GM10266 (cell line): ENCODE data around the gene DOCK2.

ENCODE experiments used
- DNase-seq: peaks from one replicate; pipeline ENCODE4 v3.0.0; 2012; ENCODE audit errors: extremely low spot score
- TF ChIP-seq, protein P1 (sequence below): IDR thresholded peaks from 2 replicates; pipeline ENCODE4 v1.5.1; 2012; ENCODE audit warnings: mild to moderate bottlenecking, low read depth; ENCODE audit not compliant: control insufficient read depth, insufficient read depth; ENCODE audit errors: missing control alignments

DOCK2 gene

DNA sequence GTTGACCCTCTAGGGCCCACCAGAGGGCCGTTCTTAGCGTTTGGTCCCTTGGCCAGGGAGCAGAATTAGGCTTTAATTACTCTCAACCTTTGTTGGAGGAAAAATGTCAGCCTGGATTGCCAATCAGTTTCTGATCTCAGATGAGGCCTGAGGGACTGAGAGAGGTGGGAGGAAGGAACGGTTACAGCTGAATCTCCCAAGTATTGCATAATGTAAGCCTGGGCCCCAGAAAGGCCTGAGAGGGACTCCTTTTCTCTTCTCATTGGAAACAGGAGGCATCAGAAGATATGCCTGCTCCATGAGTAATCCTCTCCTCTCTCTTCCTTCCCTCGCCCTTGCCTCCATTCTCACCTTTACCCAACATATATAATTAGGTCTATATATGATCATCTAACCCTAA is 237.5 kb downstream of the DOCK2 start:
- DNase-seq, result no peak
- TF ChIP-seq, protein P1, sequence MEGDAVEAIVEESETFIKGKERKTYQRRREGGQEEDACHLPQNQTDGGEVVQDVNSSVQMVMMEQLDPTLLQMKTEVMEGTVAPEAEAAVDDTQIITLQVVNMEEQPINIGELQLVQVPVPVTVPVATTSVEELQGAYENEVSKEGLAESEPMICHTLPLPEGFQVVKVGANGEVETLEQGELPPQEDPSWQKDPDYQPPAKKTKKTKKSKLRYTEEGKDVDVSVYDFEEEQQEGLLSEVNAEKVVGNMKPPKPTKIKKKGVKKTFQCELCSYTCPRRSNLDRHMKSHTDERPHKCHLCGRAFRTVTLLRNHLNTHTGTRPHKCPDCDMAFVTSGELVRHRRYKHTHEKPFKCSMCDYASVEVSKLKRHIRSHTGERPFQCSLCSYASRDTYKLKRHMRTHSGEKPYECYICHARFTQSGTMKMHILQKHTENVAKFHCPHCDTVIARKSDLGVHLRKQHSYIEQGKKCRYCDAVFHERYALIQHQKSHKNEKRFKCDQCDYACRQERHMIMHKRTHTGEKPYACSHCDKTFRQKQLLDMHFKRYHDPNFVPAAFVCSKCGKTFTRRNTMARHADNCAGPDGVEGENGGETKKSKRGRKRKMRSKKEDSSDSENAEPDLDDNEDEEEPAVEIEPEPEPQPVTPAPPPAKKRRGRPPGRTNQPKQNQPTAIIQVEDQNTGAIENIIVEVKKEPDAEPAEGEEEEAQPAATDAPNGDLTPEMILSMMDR, result no peak

DNA sequence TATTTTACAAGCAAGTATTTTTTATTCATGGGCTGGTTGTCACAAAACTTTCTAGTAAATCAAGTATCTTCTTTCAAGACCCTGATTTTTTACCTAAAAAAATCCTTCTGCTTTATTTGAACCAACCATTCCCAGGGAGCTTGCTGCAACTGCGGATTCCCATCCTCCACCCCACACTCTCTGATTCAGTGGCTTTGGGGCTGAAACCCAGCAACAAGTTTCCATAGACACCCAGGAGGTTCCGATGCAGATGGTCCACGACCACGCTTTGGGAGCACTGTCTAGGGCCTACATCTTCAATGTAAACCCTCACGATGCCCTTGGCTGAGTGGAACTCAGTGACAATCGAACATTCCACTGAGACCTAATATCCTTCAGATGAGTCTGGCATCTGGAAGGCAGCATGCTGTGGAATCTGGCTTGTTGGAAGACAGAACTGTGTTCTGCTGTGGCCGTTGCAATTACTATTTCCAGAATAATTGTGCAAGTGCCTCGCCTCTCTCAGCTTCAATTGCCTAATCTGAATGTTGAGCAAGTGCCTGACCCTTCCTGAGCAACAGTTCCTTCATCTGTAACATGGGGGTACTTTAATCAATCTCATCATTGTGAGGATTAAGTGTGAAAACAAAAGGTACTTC is 238.1 kb downstream of the DOCK2 start:
- TF ChIP-seq, protein P1, result no peak
- no peak for DNase-seq

DNA sequence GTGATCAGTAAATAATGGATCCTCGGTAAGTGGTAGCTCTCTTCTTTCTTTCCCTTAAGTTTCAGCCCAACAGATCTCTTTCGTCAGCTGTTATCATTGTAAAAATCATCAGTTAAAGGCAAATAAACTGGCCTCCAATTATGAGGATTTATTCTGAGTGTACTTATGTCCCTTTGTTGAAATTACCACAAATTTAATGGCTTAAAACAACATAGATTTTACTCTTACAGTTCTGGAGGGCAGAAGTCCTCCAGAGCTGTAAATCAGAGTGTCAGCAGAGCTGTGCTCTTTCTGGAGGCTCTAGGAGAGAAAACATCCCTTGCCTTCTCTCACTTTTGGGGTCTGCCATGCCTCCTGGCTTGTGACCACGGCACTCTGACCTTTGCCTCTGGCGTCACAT is 238.7 kb downstream of the DOCK2 start:
- TF ChIP-seq, protein P1, result no peak
- DNase-seq, result no peak

DNA sequence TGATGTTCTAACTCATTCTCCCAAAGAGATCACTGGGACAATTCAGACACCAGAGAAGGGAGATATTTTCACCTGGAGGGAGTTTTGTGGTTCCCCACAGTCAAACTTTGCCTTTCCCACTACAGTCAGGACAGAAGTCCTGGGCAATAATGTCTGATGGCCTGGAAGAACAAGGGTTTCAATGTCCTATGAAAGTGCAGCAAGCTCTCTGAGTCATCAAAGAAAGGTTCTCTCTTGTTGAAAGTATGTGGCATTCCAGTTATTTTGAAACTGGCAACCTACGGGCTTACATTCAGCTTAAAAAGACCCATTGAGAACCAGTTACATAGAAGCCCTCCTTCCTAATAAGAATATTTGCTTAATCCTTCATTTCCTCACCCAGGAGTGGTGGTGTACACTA is 239.3 kb downstream of the DOCK2 start:
- DNase-seq, result no peak
- TF ChIP-seq, protein P1, result no peak

DNA sequence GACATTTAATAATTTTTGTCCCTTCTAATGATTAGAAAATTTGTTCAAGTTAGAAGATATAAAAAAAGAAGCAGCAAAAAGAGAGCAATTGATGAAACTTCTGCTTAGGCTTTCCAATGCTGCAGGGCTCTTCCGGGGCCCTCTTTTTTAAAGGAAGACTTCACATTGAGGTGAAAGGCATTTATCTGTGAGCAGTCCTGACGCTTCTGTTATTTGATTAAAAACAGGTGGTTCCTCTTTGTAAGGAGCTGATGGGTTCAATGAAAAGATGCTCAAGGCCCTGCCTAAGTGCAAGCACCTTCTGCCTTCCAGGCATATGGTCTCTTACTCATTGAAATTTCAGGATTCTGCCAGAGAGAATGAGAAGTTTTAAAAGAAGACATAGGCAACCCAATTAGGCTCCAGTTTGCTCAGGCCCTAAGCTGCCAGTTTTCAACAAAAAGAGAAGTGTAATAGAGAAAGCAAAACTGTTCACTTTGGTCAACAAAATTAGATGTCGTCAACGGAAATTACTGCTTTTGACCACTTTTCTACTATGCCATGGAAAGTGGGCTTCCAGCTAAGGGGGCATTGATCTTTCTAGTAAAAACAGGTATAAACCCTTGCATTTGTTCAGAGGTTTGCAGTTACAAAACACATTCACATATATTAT is 243.1 kb downstream of the DOCK2 start:
- TF ChIP-seq, protein P1, result no peak
- no peak for DNase-seq

DNA sequence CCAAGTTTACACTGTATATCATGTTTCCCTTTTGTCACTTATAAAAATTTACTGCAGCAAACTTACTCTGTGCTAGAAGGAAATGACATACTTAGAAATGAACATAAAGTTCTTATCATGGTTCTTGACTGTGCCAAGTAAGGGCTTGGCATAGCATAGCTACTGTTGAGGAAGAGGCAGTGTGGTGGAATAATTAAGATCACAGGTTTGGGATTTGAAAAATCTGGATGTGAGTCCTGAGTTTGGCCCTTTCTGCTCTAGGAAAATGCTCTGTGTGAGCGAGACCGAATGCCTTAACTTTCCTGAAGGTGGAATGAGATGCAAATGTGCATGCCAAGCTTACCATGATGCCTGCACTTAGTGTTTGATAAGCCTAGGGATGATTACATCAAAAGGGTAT is 243.7 kb downstream of the DOCK2 start:
- TF ChIP-seq, protein P1, result no peak
- DNase-seq, result no peak

DNA sequence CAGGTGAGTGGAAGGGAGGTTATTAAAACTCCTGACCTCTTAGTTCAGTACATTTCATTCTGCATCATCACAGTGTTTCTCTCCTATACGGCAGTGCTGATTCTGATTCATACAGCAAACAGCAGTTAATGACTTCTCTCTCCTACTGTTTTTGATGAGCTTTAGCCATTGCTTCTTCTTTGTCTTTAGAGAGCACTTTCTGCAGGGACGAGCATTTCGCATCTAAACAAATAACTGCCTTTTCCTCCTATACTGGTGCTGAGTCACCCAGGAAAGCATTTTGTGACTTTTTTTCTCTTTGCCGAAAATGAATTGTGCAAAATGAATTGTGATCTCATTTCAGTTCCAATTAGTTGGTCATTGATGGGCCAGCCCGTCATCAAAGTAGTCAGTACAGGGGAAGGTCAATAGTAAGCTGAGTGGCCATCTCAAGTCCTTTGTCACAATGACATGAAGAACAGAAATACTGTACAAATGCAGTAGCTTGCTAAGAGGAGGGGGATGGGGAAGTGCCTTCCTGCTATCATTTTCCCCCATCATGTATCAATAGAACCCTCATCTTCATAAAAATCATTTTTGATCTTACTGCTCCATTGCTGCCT is 244.7 kb downstream of the DOCK2 start:
- TF ChIP-seq, protein P1, result no peak
- DNase-seq, result no peak
